MM.1S (cell line): Measurements from ENCODE around the gene EBPL.

Experiments used
- DNase-seq: peaks from one replicate; pipeline ENCODE4 v3.0.0-alpha.2; 2015
- H2AFZ ChIP-seq: fragments of 300-600 bp; sonication (generic); 2 replicates; pipeline ENCODE4 v1.6.0; 2016; ENCODE audit warnings: antibody characterized with exemption, low read length
- H3F3A ChIP-seq: fragments of 300-600 bp; sonication (generic); 2 replicates; pipeline ENCODE4 v1.6.1; 2016; ENCODE audit warnings: mild to moderate bottlenecking, antibody characterized with exemption, low read length, moderate library complexity, mixed read lengths; ENCODE audit not compliant: insufficient read depth
- H3K27ac ChIP-seq: fragments of 300-600 bp; sonication (generic); 2 replicates; pipeline ENCODE4 v1.5.1; 2016; ENCODE audit warnings: mild to moderate bottlenecking, low read length
- H3K27me3 ChIP-seq: fragments of 300-600 bp; sonication (generic); replicated peaks from 2 replicates; pipeline ENCODE4 v1.6.0; 2016; ENCODE audit warnings: low read length; ENCODE audit not compliant: insufficient read depth
- H3K36me3 ChIP-seq: fragments of 300-600 bp; sonication (generic); replicated peaks from 2 replicates; pipeline ENCODE4 v1.6.1; 2016; ENCODE audit warnings: mild to moderate bottlenecking, low read length, mixed read lengths; ENCODE audit not compliant: insufficient read depth
- H3K4me1 ChIP-seq: fragments of 300-600 bp; sonication (generic); 2 replicates; pipeline ENCODE4 v1.6.1; 2016; ENCODE audit warnings: low read length, mixed read lengths
- H3K4me2 ChIP-seq: fragments of 300-600 bp; sonication (generic); 2 replicates; pipeline ENCODE4 v1.6.0; 2016; ENCODE audit warnings: low read depth, low read length
- H3K4me3 ChIP-seq: fragments of 300-600 bp; sonication (generic); 2 replicates; pipeline ENCODE4 v1.5.1; 2016; ENCODE audit warnings: low read length, mixed read lengths
- H3K79me2 ChIP-seq: fragments of 300-600 bp; sonication (generic); 2 replicates; pipeline ENCODE4 v1.6.1; 2016; ENCODE audit warnings: mixed run types, low read length, mixed read lengths
- H3K9ac ChIP-seq: fragments of 300-600 bp; sonication (generic); 2 replicates; pipeline ENCODE4 v1.6.1; 2016; ENCODE audit warnings: low read length, mixed read lengths
- H3K9me2 ChIP-seq: fragments of 300-600 bp; sonication (generic); replicated peaks from 2 replicates; pipeline ENCODE4 v1.6.1; 2016; ENCODE audit warnings: mild to moderate bottlenecking, low read length, mixed read lengths; ENCODE audit not compliant: insufficient read depth
- H3K9me3 ChIP-seq: fragments of 300-600 bp; sonication (generic); replicated peaks from 2 replicates; pipeline ENCODE4 v1.6.1; 2016; ENCODE audit warnings: mild to moderate bottlenecking, low read length, mixed read lengths; ENCODE audit not compliant: insufficient read depth
- H4K20me1 ChIP-seq: fragments of 300-600 bp; sonication (generic); 2 replicates; pipeline ENCODE4 v1.6.1; 2016; ENCODE audit warnings: mild to moderate bottlenecking, low read length, moderate library complexity, mixed read lengths; ENCODE audit not compliant: insufficient read depth
- EZH2 ChIP-seq: fragments of 300-600 bp; sonication (generic); optimal IDR thresholded peaks from 2 replicates; pipeline ENCODE3; 2017; ENCODE audit warnings: low read depth, mild to moderate bottlenecking, antibody characterized with exemption, low read length, mixed read lengths
- EZH2phosphoT487 ChIP-seq: fragments of 300-600 bp; sonication (generic); IDR thresholded peaks from 2 replicates; pipeline ENCODE4 v1.6.1; 2018; ENCODE audit warnings: antibody characterized with exemption, low read length
- TF ChIP-seq, protein P1 (sequence below): fragments of 300-600 bp; sonication (generic); IDR thresholded peaks from 2 replicates; pipeline ENCODE4 v1.5.1; 2016; ENCODE audit warnings: antibody characterized with exemption, low read length, mixed read lengths

EBPL gene

DNA sequence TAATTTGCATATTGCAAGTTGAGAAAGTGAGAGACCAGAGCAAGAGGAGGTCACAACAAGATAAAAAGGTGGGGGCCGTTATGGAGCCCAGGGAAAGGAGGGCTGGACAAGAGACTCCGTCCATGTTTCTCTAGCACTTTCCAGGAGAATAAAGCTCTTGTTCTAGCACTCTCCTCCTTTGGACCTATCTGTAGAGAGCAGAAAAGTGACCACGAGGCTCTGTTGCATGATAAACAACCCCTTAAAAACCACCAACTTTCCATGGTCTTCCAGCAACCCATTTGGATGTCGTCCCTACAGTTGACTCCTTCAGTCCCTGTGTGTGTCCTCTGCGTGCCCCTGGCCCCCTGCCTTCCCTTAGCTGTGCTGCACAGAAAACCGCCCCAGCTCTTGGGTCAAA lies 67.1 kb downstream of the EBPL start:
- no peaks in the 10 kb centered on the region for H4K20me1 ChIP-seq
- H3K9me2 ChIP-seq: no peaks in the 10 kb centered on the region
- TF ChIP-seq EZH2phosphoT487: no peak
- TF ChIP-seq EZH2: no peak
- TF ChIP-seq, protein P1, sequence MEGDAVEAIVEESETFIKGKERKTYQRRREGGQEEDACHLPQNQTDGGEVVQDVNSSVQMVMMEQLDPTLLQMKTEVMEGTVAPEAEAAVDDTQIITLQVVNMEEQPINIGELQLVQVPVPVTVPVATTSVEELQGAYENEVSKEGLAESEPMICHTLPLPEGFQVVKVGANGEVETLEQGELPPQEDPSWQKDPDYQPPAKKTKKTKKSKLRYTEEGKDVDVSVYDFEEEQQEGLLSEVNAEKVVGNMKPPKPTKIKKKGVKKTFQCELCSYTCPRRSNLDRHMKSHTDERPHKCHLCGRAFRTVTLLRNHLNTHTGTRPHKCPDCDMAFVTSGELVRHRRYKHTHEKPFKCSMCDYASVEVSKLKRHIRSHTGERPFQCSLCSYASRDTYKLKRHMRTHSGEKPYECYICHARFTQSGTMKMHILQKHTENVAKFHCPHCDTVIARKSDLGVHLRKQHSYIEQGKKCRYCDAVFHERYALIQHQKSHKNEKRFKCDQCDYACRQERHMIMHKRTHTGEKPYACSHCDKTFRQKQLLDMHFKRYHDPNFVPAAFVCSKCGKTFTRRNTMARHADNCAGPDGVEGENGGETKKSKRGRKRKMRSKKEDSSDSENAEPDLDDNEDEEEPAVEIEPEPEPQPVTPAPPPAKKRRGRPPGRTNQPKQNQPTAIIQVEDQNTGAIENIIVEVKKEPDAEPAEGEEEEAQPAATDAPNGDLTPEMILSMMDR: no peak
- H3K4me3 ChIP-seq: no peak overlapping the region
- no peaks in the 10 kb centered on the region for H3K36me3 ChIP-seq
- no peaks in the 10 kb centered on the region for H3F3A ChIP-seq
- H3K4me1 ChIP-seq: no peaks in the 10 kb centered on the region
- H2AFZ ChIP-seq: no peak overlapping the region
- no peaks in the 10 kb centered on the region for H3K79me2 ChIP-seq
- H3K27me3 ChIP-seq: no peaks in the 10 kb centered on the region
- H3K9me3 ChIP-seq: no peaks in the 10 kb centered on the region
- no peak overlapping the region for H3K27ac ChIP-seq
- no peak for DNase-seq
- H3K9ac ChIP-seq: no peak overlapping the region
- no peak overlapping the region for H3K4me2 ChIP-seq

DNA sequence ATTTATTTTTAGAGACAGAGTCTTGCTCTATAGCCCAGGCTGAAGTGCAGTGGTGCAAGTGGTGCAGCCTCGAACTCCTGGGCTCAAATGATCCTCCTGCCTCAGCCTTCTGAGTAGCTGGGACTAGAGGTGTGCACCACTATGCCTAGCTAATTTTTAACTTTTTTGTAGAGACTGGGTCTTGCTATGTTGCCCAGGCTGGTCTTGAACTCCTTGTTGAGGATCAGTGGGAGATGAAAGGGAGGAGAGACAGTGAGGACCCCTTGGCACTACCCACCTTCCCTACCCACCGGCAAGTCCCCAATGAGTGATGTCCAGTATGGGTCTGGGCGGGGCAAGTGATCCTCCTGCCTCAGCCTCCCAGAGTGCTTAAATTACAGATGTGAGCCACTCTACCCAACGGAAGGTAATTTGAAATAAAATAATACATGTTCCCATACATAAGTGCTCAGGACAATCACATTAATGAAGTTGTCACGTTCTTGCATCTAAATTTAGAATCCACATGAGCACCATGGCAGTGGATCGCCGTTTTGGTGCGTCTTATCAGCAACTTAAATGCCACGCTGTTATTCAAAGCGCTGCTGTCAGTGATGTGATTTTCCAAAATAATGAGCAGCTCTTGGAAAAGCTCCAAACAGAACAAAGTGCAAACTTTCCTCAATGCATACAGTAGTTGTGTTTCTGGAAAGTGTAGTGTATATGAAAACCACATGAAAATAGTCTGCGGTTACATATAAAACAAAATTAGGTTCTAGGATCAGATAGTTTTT lies 68.9 kb downstream of the EBPL start:
- TF ChIP-seq, protein P1: no peak
- TF ChIP-seq EZH2: no peak
- TF ChIP-seq EZH2phosphoT487: no peak
- Histone ChIP-seq H3K36me3 (no peaks in the 10 kb centered on the region), H4K20me1 (no peaks in the 10 kb centered on the region), H3K4me3 (no peak overlapping the region), H2AFZ (no peak overlapping the region), H3K79me2 (no peaks in the 10 kb centered on the region), H3K9me3 (no peaks in the 10 kb centered on the region), H3K9ac (no peak overlapping the region), H3K4me1 (no peaks in the 10 kb centered on the region), H3K27ac (no peak overlapping the region), H3K9me2 (no peaks in the 10 kb centered on the region), H3F3A (no peaks in the 10 kb centered on the region), H3K4me2 (no peak overlapping the region), H3K27me3 (no peaks in the 10 kb centered on the region)
- DNase-seq: no peak

DNA sequence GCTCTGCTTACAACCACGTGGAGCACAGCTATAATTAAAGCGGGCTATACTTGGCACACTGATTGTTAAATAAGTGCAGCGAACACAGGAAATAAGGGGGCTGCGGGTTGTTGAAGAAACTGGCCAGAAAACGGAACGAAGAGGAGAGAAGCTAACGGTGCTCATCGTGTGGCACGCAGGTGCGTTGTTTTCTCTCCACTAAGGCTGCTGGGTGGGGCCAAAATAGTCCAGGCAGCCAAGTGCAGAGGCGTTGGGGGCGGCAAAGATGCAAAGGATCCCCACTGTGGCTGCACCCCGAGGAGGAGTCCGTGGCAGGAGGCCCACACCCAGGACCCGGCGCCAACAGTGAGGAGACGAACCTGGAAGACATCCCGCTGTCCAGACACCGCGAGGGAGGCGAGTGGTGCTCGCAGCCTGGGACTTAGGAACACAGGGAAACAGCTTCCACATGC lies 71.1 kb downstream of the EBPL start:
- DNase-seq: no peak
- Histone ChIP-seq H3K4me1 (no peaks in the 10 kb centered on the region), H4K20me1 (no peaks in the 10 kb centered on the region), H3K36me3 (no peaks in the 10 kb centered on the region), H3K4me3 (no peak overlapping the region), H2AFZ (no peak overlapping the region), H3K9ac (no peak overlapping the region), H3K27ac (no peak overlapping the region), H3K9me3 (no peaks in the 10 kb centered on the region), H3K9me2 (no peaks in the 10 kb centered on the region), H3K27me3 (no peaks in the 10 kb centered on the region), H3F3A (no peaks in the 10 kb centered on the region), H3K79me2 (no peaks in the 10 kb centered on the region), H3K4me2 (no peak overlapping the region)
- TF ChIP-seq EZH2 (no peak), EZH2phosphoT487 (no peak)
- TF ChIP-seq, protein P1: no peak
